ENCODE results near the gene SLC29A2. TPM values are rescaled to one million over a fixed set of nuclear protein-coding genes. Genes with fewer than 3 reads are reported as not detected.

The SLC29A2 gene
- total RNA-seq, 1 experiment from 2014 or later: 36.1 TPM

DNA sequence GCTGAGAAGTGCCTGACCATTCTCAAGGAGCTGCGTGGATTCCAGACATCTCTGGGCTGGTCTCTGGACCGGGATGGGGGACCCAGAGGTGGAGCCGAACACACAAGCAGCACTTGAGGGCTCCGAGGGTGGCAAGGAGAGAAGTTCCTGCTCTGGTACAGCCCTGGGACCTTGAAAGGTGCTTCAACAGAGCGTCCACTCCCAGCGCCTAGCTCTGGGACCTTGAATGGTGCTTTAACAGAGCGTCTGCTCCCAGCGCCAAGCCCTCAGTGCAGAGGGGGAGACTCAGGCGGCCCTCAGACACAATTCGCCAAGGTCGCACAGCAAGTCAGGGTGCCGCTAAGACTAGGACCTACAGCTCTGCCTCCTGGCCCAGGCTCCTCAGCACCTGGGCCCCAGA lies 38.6 kb upstream of the SLC29A2 start:
- Histone ChIP-seq H3K27me3 (ENCODE audit: insufficient read depth, low read depth) (peaks cover 88% of the 10 kb centered on the region), H3K4me3 (no peak overlapping the region), H2AFZ (no peak overlapping the region), H3K4me1 (replicated peaks; ENCODE audit: insufficient read depth) (no peaks in the 10 kb centered on the region), H3K36me3 (ENCODE audit: low read depth) (no peaks in the 10 kb centered on the region), H3K79me2 (ENCODE audit: low read depth) (no peaks in the 10 kb centered on the region), H4K20me1 (ENCODE audit: insufficient read depth) (peaks cover 5% of the 10 kb centered on the region; the same call in 1 of the 2 replicates), H3K9me3 (ENCODE audit: insufficient read depth, low read depth) (no peaks in the 10 kb centered on the region), H3F3A (ENCODE audit: insufficient read depth, low read depth) (no peaks in the 10 kb centered on the region), H3K9me2 (ENCODE audit: insufficient read depth) (no peaks in the 10 kb centered on the region), H3K27ac (no peak overlapping the region), H3K4me2 (no peak overlapping the region)
- no TSS peak for BruUV-seq (replicated peaks)
- no peak for DNase-seq
- ChIA-PET CTCF (interaction anchor here (0.7 to 1.0 kb wide), 2 partner anchors 250 to 269 kb away, joined by 3 read pairs; no protein-coding TSS in a partner anchor), POLR2A (ENCODE audit: unreplicated experiment) (no interaction called here)
- no peak for TF ChIP-seq EZH2 (IDR thresholded peaks at IDR 0.05; ENCODE audit: low read depth)
- TF ChIP-seq, protein P1, sequence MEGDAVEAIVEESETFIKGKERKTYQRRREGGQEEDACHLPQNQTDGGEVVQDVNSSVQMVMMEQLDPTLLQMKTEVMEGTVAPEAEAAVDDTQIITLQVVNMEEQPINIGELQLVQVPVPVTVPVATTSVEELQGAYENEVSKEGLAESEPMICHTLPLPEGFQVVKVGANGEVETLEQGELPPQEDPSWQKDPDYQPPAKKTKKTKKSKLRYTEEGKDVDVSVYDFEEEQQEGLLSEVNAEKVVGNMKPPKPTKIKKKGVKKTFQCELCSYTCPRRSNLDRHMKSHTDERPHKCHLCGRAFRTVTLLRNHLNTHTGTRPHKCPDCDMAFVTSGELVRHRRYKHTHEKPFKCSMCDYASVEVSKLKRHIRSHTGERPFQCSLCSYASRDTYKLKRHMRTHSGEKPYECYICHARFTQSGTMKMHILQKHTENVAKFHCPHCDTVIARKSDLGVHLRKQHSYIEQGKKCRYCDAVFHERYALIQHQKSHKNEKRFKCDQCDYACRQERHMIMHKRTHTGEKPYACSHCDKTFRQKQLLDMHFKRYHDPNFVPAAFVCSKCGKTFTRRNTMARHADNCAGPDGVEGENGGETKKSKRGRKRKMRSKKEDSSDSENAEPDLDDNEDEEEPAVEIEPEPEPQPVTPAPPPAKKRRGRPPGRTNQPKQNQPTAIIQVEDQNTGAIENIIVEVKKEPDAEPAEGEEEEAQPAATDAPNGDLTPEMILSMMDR (conservative IDR thresholded peaks at IDR 0.05): no peak; the same call in 1 of the 2 replicates
- intact Hi-C loops (cut with micrococcal nuclease; ENCODE audit: unreplicated experiment): no loop called here

DNA sequence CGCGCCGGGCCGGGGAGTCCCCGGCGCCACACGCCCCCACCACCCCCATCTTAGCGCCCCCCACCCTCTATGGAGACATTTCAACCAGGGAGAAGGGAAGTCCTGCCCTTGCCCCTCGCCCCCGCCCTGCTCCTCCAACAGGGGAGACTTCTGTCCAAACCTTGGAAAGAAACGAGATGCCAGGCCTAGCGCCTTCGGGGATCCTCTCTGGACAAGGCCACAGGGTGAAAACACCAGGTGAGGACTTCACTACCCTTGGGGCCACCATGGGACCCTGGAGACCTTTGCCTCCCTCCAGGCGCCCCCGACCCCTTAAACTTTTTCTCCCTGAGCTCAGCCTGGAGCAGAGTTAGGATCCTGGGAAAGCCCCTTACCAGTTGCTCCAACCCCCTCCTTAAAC lies 37.7 kb upstream of the SLC29A2 start:
- no peak for DNase-seq

DNA sequence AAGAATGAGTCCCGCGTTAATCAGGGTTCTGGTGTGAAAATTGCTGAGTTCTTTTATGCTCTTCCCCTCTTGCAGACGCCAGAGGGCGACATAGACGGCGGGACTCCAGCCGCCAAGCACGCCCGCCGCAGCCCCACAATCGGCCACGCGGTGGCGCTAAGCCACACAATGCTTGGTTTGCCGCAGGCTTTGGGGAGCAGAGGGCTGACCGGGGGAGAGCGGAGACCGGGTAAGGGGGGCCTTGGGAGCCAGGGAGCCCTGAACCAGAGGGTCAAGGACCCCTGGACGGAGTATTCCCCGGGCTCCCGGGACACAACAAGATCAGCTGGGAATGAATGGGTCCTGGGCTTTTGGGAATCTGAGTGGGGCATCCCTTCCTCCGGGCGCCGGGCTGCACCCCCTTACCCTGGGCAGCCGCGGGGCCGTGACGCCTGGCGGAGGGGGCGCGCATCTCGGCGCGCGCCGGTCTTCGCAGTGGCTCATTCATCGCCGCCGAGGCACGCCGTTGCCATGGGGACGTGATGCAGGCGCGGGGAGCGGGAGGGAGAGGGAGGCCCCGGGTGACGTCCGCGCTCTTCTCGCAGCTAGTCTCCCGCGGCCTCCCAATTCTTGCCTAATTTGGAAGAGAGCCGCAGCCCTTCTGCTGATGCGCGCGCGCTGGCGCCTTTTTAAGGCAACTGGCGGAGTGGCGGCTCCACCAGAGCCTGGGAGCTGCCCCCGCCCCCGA lies 37.1 kb upstream of the SLC29A2 start:
- TF ChIP-seq, protein P1 (conservative IDR thresholded peaks at IDR 0.05): peak; percentile 100
- TF ChIP-seq EZH2 (IDR thresholded peaks at IDR 0.05; ENCODE audit: low read depth): no peak
- H3K27ac ChIP-seq: no peak overlapping the region
- no peak overlapping the region for H3K4me2 ChIP-seq
- peaks cover 88% of the 10 kb centered on the region for H3K27me3 ChIP-seq (ENCODE audit: insufficient read depth, low read depth)
- H3K9me3 ChIP-seq (ENCODE audit: insufficient read depth, low read depth): no peaks in the 10 kb centered on the region
- intact Hi-C loops (cut with micrococcal nuclease; ENCODE audit: unreplicated experiment): loop anchor here (1.0 to 5.0 kb wide), 5 partner anchors 22 to 909 kb away; no protein-coding TSS in a partner anchor
- H4K20me1 ChIP-seq (ENCODE audit: insufficient read depth): peaks cover 3% of the 10 kb centered on the region; the same call in 1 of the 2 replicates
- BruUV-seq (replicated peaks): no TSS peak
- peak; percentile 58 to 87 for DNase-seq
- H3K36me3 ChIP-seq (ENCODE audit: low read depth): no peaks in the 10 kb centered on the region
- POLR2A ChIA-PET (ENCODE audit: unreplicated experiment): no interaction called here
- H3K9me2 ChIP-seq (ENCODE audit: insufficient read depth): no peaks in the 10 kb centered on the region
- H3K4me1 ChIP-seq (replicated peaks; ENCODE audit: insufficient read depth): no peaks in the 10 kb centered on the region
- H2AFZ ChIP-seq: no peak overlapping the region
- CTCF ChIA-PET: interaction anchor here (0.7 to 1.9 kb wide), 2 partner anchors 71 to 96 kb away, joined by 4 to 7 read pairs; no protein-coding TSS in a partner anchor
- H3K79me2 ChIP-seq (ENCODE audit: low read depth): no peaks in the 10 kb centered on the region
- no peak overlapping the region for H3K4me3 ChIP-seq
- H3F3A ChIP-seq (ENCODE audit: insufficient read depth, low read depth): no peaks in the 10 kb centered on the region

More for the DNA sequence above, 37.7 kb upstream of the SLC29A2 start:
- TF ChIP-seq EZH2 (IDR thresholded peaks at IDR 0.05; ENCODE audit: low read depth): no peak
- TF ChIP-seq, protein P1 (conservative IDR thresholded peaks at IDR 0.05): no peak
- H3K27me3 ChIP-seq (ENCODE audit: insufficient read depth, low read depth): peaks cover 88% of the 10 kb centered on the region
- peaks cover 3% of the 10 kb centered on the region; the same call in 1 of the 2 replicates for H4K20me1 ChIP-seq (ENCODE audit: insufficient read depth)
- no peak overlapping the region for H3K4me3 ChIP-seq
- H3K79me2 ChIP-seq (ENCODE audit: low read depth): no peaks in the 10 kb centered on the region
- H3K4me1 ChIP-seq (replicated peaks; ENCODE audit: insufficient read depth): no peaks in the 10 kb centered on the region
- no peaks in the 10 kb centered on the region for H3F3A ChIP-seq (ENCODE audit: insufficient read depth, low read depth)
- intact Hi-C loops (cut with micrococcal nuclease; ENCODE audit: unreplicated experiment): loop anchor here (2.0 to 5.0 kb wide), 2 partner anchors 426 to 908 kb away; no protein-coding TSS in a partner anchor
- H3K4me2 ChIP-seq: no peak overlapping the region
- no TSS peak for BruUV-seq (replicated peaks)
- H3K36me3 ChIP-seq (ENCODE audit: low read depth): no peaks in the 10 kb centered on the region
- POLR2A ChIA-PET (ENCODE audit: unreplicated experiment): no interaction called here
- H3K27ac ChIP-seq: no peak overlapping the region
- CTCF ChIA-PET: interaction anchor here (0.6 to 1.9 kb wide), 3 partner anchors 20 to 97 kb away, joined by 4 to 7 read pairs (median 5); no protein-coding TSS in a partner anchor
- no peaks in the 10 kb centered on the region for H3K9me3 ChIP-seq (ENCODE audit: insufficient read depth, low read depth)
- H3K9me2 ChIP-seq (ENCODE audit: insufficient read depth): no peaks in the 10 kb centered on the region
- H2AFZ ChIP-seq: no peak overlapping the region

All from PC-9 (cell line).